K562 treated with DMSO at 1 percent for 4 hours (cell line): Measurements from ENCODE around the gene ECSCR. TPM values are rescaled to one million over a fixed set of nuclear protein-coding genes. Genes with fewer than 3 reads are reported as not detected.

Experiments
- total RNA-seq: library from RNA; unstranded; fragments of 300-600 nt; gene quantifications from 2 replicates; pipeline ENCODE4 v1.2.3, GENCODE V29; 2022; ENCODE audit not compliant: insufficient read depth

Gene ECSCR
- total RNA-seq: not detected in 2 replicates

GRCh38 chr5:139462586-139463276 is at the start of gene ECSCR:
ECSCR (minus strand) TSS chr5:139462743; CDS start chr5:139462670, 73 bp downstream.

GRCh38 chr5:139482050-139482889 is 19.7 kb upstream of the ECSCR start, which contains the start of gene STING1:
STING1 (minus strand) TSS chr5:139482758; CDS start chr5:139481704, 1,054 bp downstream.

GRCh38 chr5:139470821-139471300 is 8.3 kb upstream of the ECSCR start, which contains the start of gene SMIM33:
SMIM33 (plus strand) TSS chr5:139471004; CDS start chr5:139471122, 118 bp downstream.

GRCh38 chr5:139439013-139439903 is 23.3 kb downstream of the ECSCR start, which contains the start of gene DNAJC18:
DNAJC18 (minus strand) TSS chr5:139439525; CDS start chr5:139439445, 80 bp downstream.

GRCh38 chr5:139403787-139404483 is 58.6 kb downstream of the ECSCR start, which contains the start of gene SPATA24:
SPATA24 (minus strand) TSS chr5:139404089; CDS start chr5:139404060, 29 bp downstream.

Other genes starting within 250 kb of the ECSCR start
- gene MATR3, start 169.0 kb downstream of the ECSCR start, total RNA-seq: 130 and 131 TPM in 2 replicates
- 134 and 135 TPM in 2 replicates for gene PAIP2, start 120.9 kb downstream of the ECSCR start, total RNA-seq
- 0.44 TPM in 1 of 2 replicates, not detected in the other for gene SLC23A1, start 79.4 kb downstream of the ECSCR start, total RNA-seq
- 1.2 TPM in 1 of 2 replicates, not detected in the other for gene MZB1, start 72.8 kb downstream of the ECSCR start, total RNA-seq
- 2.4 and 3.0 TPM in 2 replicates for gene PROB1, start 67.6 kb downstream of the ECSCR start, total RNA-seq
- 7.4 and 7.8 TPM in 2 replicates for gene SPATA24, start 58.7 kb downstream of the ECSCR start, total RNA-seq
- gene DNAJC18, start 23.2 kb downstream of the ECSCR start, total RNA-seq: 1.7 and 3.1 TPM in 2 replicates
- gene SMIM33, start 8.3 kb upstream of the ECSCR start, total RNA-seq: not detected in 2 replicates
- gene STING1, start 20.0 kb upstream of the ECSCR start, total RNA-seq: 106 and 131 TPM in 2 replicates
- 109 and 116 TPM in 2 replicates for gene UBE2D2, start 98.6 kb upstream of the ECSCR start, total RNA-seq
- gene CXXC5, start 185.6 kb upstream of the ECSCR start, total RNA-seq: 55.0 and 60.3 TPM in 2 replicates